IPS-20b (cell line): ENCODE data around the gene KRT83.
A peak's percentile ranks its signal among the peaks of the same experiment; 100 is the strongest.
"Not testable (repeated sequence)": the region's sequence is repeated elsewhere in the genome, so short reads cannot be mapped to it uniquely, and the experiment has no call there.

Experiments used
- H3K27ac ChIP-seq: one replicate; pipeline ENCODE4 v1.5.1; 2013; ENCODE audit warnings: low read length
- H3K27me3 ChIP-seq: 2 replicates; pipeline ENCODE4 v1.6.1; 2013; ENCODE audit warnings: mild to moderate bottlenecking, low read length, inconsistent platforms; ENCODE audit not compliant: insufficient read depth
- H3K36me3 ChIP-seq: 2 replicates; pipeline ENCODE4 v1.6.1; 2013; ENCODE audit warnings: low read depth, mild to moderate bottlenecking, inconsistent platforms, low read length, moderate library complexity; ENCODE audit not compliant: insufficient read depth
- H3K4me1 ChIP-seq: 2 replicates; pipeline ENCODE4 v1.6.1; 2013; ENCODE audit warnings: mild to moderate bottlenecking, control low read depth, inconsistent platforms, low read length, moderate library complexity; ENCODE audit not compliant: insufficient read depth
- H3K4me3 ChIP-seq: 2 replicates; pipeline ENCODE4 v1.5.1; 2013; ENCODE audit warnings: mild to moderate bottlenecking, low read length, inconsistent platforms
- H3K9ac ChIP-seq: 2 replicates; pipeline ENCODE4 v1.6.1; 2013; ENCODE audit warnings: low read depth, mild to moderate bottlenecking, inconsistent platforms, low read length, moderate library complexity
- H3K9me3 ChIP-seq: 2 replicates; pipeline ENCODE4 v1.6.1; 2013; ENCODE audit warnings: mild to moderate bottlenecking, low read depth, low read length, inconsistent platforms; ENCODE audit not compliant: insufficient read depth

The KRT83 gene

GRCh38 chr12:52316290-52316689, 4.9 kb downstream of the KRT83 start:
- H3K4me1 ChIP-seq = no peaks in the 10 kb centered on the region
- no peaks in the 10 kb centered on the region for H3K9me3 ChIP-seq

GRCh38 chr12:52315721-52316120, 5.5 kb downstream of the KRT83 start:
- H3K36me3 ChIP-seq, H3K27ac ChIP-seq, H3K4me3 ChIP-seq, H3K4me1 ChIP-seq, H3K9ac ChIP-seq, H3K9me3 ChIP-seq: not testable (repeated sequence)
- peaks cover 22% of the 10 kb centered on the region for H3K27me3 ChIP-seq

More at GRCh38 chr12:52316290-52316689, 4.9 kb downstream of the KRT83 start:
- H3K4me3 ChIP-seq = no peak overlapping the region
- no peak overlapping the region for H3K9ac ChIP-seq
- H3K27ac ChIP-seq = no peak overlapping the region
- no peaks in the 10 kb centered on the region for H3K36me3 ChIP-seq
- peaks cover 16% of the 10 kb centered on the region; the same call in 1 of the 2 replicates for H3K27me3 ChIP-seq

GRCh38 chr12:52314511-52314910, 6.7 kb downstream of the KRT83 start:
- H3K36me3 ChIP-seq = no peaks in the 10 kb centered on the region
- peaks cover 34% of the 10 kb centered on the region for H3K27me3 ChIP-seq
- no peak overlapping the region for H3K9ac ChIP-seq
- no peak overlapping the region for H3K4me3 ChIP-seq
- no peaks in the 10 kb centered on the region for H3K9me3 ChIP-seq
- H3K4me1 ChIP-seq = no peaks in the 10 kb centered on the region
- no peak overlapping the region for H3K27ac ChIP-seq

- H3K9ac ChIP-seq = no peak overlapping the region
- no peak overlapping the region for H3K27ac ChIP-seq
- no peak overlapping the region for H3K4me3 ChIP-seq
- peaks cover 40% of the 10 kb centered on the region for H3K27me3 ChIP-seq
- H3K4me1 ChIP-seq = no peaks in the 10 kb centered on the region
- H3K9me3 ChIP-seq = no peaks in the 10 kb centered on the region
- no peaks in the 10 kb centered on the region for H3K36me3 ChIP-seq
Observed at GRCh38 chr12:52313926-52314325, 7.3 kb downstream of the KRT83 start.

- Histone ChIP-seq H3K36me3 (no peaks in the 10 kb centered on the region), H3K27me3 (peaks cover 45% of the 10 kb centered on the region), H3K4me1 (no peaks in the 10 kb centered on the region), H3K4me3 (no peak overlapping the region), H3K9ac (no peak overlapping the region), H3K27ac (no peak overlapping the region), H3K9me3 (no peaks in the 10 kb centered on the region)
Observed at GRCh38 chr12:52313461-52313860, 7.7 kb downstream of the KRT83 start.

DNA sequence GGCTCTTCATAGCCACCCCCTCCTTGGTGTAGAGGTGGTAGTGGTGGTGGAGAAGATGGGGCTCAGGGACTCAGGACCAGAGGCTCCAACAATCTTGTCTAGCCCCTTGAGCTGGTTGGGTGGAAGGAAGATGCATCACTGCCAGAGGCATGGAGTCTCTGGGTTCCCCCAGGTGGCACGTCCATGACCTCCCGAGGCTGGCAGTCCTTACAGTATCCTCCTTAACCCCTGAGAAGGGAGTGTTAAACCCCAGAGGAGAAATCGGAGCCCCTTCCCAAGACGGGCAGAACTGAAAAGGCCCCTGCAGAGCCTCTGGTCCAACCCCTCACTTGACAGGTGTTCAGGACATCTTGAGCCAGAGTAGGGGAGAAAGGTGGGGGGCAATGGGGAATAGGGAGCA, 9.1 kb downstream of the KRT83 start:
- Histone ChIP-seq H3K9ac (no peak overlapping the region), H3K4me3 (no peak overlapping the region), H3K27ac (no peak overlapping the region), H3K4me1 (no peaks in the 10 kb centered on the region), H3K9me3 (no peaks in the 10 kb centered on the region), H3K27me3 (peaks cover 58% of the 10 kb centered on the region), H3K36me3 (no peaks in the 10 kb centered on the region)

- Histone ChIP-seq H3K27me3 (peaks cover 67% of the 10 kb centered on the region), H3K4me1 (no peaks in the 10 kb centered on the region), H3K27ac (no peak overlapping the region)
Observed at GRCh38 chr12:52311285-52311648, 9.9 kb downstream of the KRT83 start.

GRCh38 chr12:52310622-52311284, 10.4 kb downstream of the KRT83 start:
- no peak overlapping the region for H3K4me3 ChIP-seq
- H3K9me3 ChIP-seq = no peaks in the 10 kb centered on the region
- H3K4me1 ChIP-seq = no peaks in the 10 kb centered on the region
- H3K27ac ChIP-seq = no peak overlapping the region
- no peak overlapping the region for H3K9ac ChIP-seq
- no peaks in the 10 kb centered on the region for H3K36me3 ChIP-seq
- peaks cover 68% of the 10 kb centered on the region for H3K27me3 ChIP-seq

More at GRCh38 chr12:52311285-52311648, 9.9 kb downstream of the KRT83 start:
- H3K9me3 ChIP-seq = no peaks in the 10 kb centered on the region
- no peak overlapping the region for H3K9ac ChIP-seq
- no peak overlapping the region for H3K4me3 ChIP-seq
- no peaks in the 10 kb centered on the region for H3K36me3 ChIP-seq

GRCh38 chr12:52308806-52309425, 12.3 kb downstream of the KRT83 start:
- Histone ChIP-seq H3K9ac (peak overlapping the region; percentile 63; the same call in 1 of the 2 replicates), H3K4me3 (peak overlapping the region; percentile 71), H3K27ac (no peak overlapping the region)

GRCh38 chr12:52307836-52308805, 13.1 kb downstream of the KRT83 start:
- Histone ChIP-seq H3K9ac (peak overlapping the region; percentile 63; the same call in 1 of the 2 replicates), H3K27me3 (peaks cover 68% of the 10 kb centered on the region), H3K36me3 (no peaks in the 10 kb centered on the region), H3K9me3 (no peaks in the 10 kb centered on the region), H3K27ac (no peak overlapping the region), H3K4me1 (no peaks in the 10 kb centered on the region), H3K4me3 (peak overlapping the region; percentile 71)

More at GRCh38 chr12:52308806-52309425, 12.3 kb downstream of the KRT83 start:
- no peaks in the 10 kb centered on the region for H3K9me3 ChIP-seq
- no peaks in the 10 kb centered on the region for H3K4me1 ChIP-seq
- H3K36me3 ChIP-seq = no peaks in the 10 kb centered on the region
- H3K27me3 ChIP-seq = peaks cover 68% of the 10 kb centered on the region

DNA sequence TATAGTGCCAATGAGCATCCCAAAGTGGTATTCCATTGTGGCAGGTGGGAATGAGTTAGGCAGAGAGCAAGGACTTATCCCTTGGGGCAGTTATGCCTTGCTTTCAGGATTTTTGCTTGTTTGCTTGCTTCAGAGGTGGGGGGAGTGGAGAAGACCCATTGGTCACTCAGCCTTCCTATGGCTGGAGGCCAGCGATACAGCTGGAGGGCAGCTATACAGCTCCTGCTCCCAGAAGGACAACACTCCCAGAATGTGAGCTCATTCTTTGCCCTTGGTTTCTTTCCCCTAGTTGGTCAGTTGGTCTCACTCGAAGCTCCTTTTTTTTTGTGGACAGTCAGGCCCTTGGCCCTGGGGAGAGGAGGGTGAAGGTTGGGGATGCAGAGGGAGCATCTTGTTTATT, 14.5 kb downstream of the KRT83 start:
- H3K9me3 ChIP-seq = no peaks in the 10 kb centered on the region
- no peak overlapping the region for H3K9ac ChIP-seq
- H3K4me1 ChIP-seq = no peaks in the 10 kb centered on the region
- H3K27ac ChIP-seq = no peak overlapping the region
- peaks cover 56% of the 10 kb centered on the region for H3K27me3 ChIP-seq
- no peak overlapping the region for H3K4me3 ChIP-seq
- no peaks in the 10 kb centered on the region for H3K36me3 ChIP-seq
